ENCODE results near the gene MAEA.

- no peak for TF ChIP-seq GATA2 (IDR thresholded peaks at IDR 0.05; ENCODE audit: low read depth, low read length)
- TF ChIP-seq GATA3 (IDR thresholded peaks at IDR 0.05; ENCODE audit: low read depth, low read length), result no peak
Observed at GRCh38 chr4:1310031-1310795, 20.5 kb downstream of the MAEA start.
